GM19397 (cell line): ENCODE measurements around the gene ZNF554.
"Not testable (repeated sequence)": the region's sequence is repeated elsewhere in the genome, so short reads cannot be mapped to it uniquely, and the experiment has no call there.

ENCODE experiments used
- ATAC-seq: cut with Tn5 transposase; IDR thresholded peaks from one replicate; pipeline ENCODE4 v1.9.1; 2021; ENCODE audit warnings: mild to moderate bottlenecking, moderate library complexity; ENCODE audit not compliant: unreplicated experiment

The ZNF554 gene

GRCh38 chr19:2790557-2791271 is 29.0 kb upstream of the ZNF554 start:
- ATAC-seq = no peak

- no peak for ATAC-seq
Measured at GRCh38 chr19:2791440-2791839, 28.2 kb upstream of the ZNF554 start.

- no peak for ATAC-seq
Measured at GRCh38 chr19:2791876-2792275, 27.8 kb upstream of the ZNF554 start.

- not testable (repeated sequence) for ATAC-seq
Measured at GRCh38 chr19:2792666-2793065, 27.0 kb upstream of the ZNF554 start.

- ATAC-seq = no peak
Measured at GRCh38 chr19:2793126-2793525, 26.5 kb upstream of the ZNF554 start.

- no peak for ATAC-seq
Measured at GRCh38 chr19:2793577-2793976, 26.1 kb upstream of the ZNF554 start.

- ATAC-seq = no peak
Measured at GRCh38 chr19:2795827-2796658, 23.6 kb upstream of the ZNF554 start.

GRCh38 chr19:2796659-2797266 is 22.9 kb upstream of the ZNF554 start:
- no peak for ATAC-seq

GRCh38 chr19:2797280-2797679 is 22.4 kb upstream of the ZNF554 start:
- ATAC-seq = no peak

GRCh38 chr19:2798158-2798685 is 21.4 kb upstream of the ZNF554 start:
- no peak for ATAC-seq

GRCh38 chr19:2798733-2799132 is 20.9 kb upstream of the ZNF554 start:
- no peak for ATAC-seq

GRCh38 chr19:2799273-2800020 is 20.2 kb upstream of the ZNF554 start:
- ATAC-seq = no peak

GRCh38 chr19:2800506-2800905 is 19.2 kb upstream of the ZNF554 start:
- no peak for ATAC-seq

GRCh38 chr19:2802826-2803225 is 16.8 kb upstream of the ZNF554 start:
- ATAC-seq = no peak

GRCh38 chr19:2803486-2804155 is 16.0 kb upstream of the ZNF554 start:
- no peak for ATAC-seq

GRCh38 chr19:2804156-2805004 is 15.3 kb upstream of the ZNF554 start:
- ATAC-seq = no peak

- ATAC-seq = no peak
Measured at GRCh38 chr19:2805261-2805900, 14.3 kb upstream of the ZNF554 start.

- ATAC-seq = no peak
Measured at GRCh38 chr19:2805991-2806649, 13.5 kb upstream of the ZNF554 start.
